ENCODE data around the gene KIAA1755.

Gene KIAA1755

DNA sequence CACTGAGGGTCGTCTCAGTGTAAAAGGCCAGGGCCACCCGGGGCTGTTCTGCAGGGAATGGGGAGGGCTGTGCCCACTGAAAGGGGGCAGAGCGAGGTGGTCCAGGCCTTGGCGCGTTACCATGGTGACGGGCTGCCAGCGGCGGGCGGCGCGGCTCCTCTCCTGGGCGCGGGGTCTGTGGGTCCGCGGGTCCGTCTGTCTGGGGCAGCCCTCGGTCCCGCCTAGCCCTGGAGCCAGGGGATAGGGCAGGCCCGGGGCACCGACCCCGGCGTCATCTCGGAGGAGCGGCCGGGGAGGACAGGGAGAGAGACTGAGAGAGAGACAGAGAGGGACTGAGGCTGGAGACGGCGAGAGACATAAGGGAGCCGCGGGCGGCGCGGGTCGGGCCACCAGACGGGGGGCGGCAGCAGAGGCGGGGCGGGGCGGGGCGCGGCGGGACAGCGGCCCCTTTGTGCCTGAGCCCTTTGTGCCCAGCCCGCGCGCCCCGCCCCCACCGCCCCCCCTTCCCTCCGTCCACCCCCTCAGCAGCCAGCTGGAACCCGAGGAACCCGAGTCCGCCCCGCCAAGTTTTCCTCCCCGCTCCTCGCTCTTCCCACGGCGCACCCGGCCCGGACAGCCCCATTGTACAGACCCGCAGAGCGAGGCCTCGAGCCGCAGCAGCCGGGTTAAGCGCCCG, at the start of gene KIAA1755:
KIAA1755 (minus strand) TSS at position 358 of the 676 bp plus-strand sequence; CDS start at position 123, 235 bp downstream.
- DNase-seq: no peak

- no peak for DNase-seq
Measured at GRCh38 chr20:38308447-38308846, 47.9 kb upstream of the KIAA1755 start.

- DNase-seq: no peak
Measured at GRCh38 chr20:38308047-38308438, 47.5 kb upstream of the KIAA1755 start.

GRCh38 chr20:38307371-38308046, 47.0 kb upstream of the KIAA1755 start:
- DNase-seq: no peak

GRCh38 chr20:38306379-38306778, 45.8 kb upstream of the KIAA1755 start:
- no peak for DNase-seq

DNA sequence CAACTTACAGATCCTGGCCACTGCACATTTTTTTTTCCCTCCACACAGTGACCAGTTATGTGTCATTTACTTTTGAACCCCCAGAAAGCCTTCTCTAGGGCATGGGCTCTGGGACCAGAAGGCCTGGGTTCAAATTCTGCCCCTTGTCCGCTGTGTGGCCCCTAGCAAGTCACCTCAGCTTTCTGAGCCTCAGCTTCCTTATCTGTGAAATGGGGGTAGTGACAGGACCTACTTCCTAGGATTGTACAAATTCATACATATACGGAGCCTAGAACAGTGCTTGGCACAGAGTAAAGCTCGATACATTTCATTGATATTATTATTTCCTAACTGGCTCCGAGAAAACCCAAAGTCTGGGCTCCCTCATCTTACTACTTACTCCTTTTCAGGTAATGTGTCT, 45.0 kb upstream of the KIAA1755 start:
- no peak for DNase-seq

DNA sequence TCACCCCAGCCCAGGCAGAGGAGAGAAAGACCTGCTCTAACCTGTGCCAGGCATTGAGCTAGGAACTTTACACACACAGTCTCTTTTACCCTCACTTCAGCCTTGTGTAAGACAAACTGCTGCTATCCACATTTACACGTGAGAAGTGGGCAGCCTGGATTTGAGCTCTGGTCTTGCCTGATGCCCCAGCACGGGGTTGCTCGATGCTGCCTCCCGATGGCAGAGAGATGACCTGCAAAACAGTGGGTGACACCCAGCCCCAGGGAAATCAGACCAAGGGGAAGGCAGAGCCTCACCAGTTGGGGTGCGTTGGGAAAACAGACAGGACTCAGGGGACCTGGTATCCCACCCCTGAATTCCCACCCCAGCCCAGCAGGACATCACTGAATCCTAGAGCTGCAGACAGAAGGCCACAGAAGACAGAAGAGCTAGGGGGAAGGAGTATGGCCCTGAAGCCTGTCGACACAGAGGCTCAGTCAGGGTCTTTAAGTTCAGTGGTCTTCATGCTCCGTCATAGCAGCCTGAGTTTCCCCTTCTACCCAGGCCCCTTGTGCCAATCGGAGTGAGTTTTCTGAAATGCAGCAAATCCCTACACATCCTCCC, 44.4 kb upstream of the KIAA1755 start:
- no peak for DNase-seq

DNA sequence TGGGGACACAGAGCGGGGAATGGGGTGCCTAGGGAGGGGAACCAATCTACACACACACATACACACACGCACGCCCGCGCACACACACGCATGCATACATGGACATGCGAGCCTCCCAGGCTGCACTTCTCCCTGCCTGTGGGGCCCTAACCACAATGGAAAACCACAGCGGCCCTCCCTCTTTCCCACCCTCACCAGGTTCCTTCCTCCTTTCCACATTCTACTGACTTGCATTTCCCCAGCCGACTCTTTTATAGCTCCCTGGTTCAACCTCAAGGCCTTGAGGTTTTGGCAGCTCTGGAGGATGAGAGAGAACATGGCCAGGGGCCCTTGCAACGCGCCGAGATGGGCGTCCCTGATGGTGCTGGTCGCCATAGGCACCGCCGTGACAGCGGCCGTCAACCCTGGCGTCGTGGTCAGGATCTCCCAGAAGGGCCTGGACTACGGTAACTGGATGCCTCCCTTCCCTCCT, 43.4 kb upstream of the KIAA1755 start, which contains the start of gene BPI:
BPI (plus strand) TSS at position 249 of the 472 bp plus-strand sequence; CDS start at position 317, 68 bp downstream.
- DNase-seq: no peak

DNA sequence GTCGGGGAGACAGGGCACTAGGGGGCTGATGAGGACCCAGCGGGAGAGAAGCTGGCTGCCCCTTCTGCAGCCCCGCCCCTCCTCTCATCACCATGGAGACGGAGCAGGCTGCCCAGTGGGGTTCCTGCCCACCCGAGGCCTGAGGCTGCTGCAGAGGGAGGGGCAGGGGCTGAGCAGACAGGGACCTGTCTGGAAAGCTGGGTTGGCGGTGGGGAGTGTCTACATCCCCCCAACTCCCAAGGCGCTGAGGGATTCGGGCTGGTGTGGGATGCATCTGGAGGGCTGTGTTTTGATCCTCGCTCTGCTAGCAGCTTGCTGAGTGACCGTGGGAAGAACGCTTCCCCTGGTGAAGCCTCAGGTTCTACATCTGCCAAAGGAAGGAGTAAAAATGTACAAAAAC, 42.3 kb upstream of the KIAA1755 start:
- no peak for DNase-seq

DNA sequence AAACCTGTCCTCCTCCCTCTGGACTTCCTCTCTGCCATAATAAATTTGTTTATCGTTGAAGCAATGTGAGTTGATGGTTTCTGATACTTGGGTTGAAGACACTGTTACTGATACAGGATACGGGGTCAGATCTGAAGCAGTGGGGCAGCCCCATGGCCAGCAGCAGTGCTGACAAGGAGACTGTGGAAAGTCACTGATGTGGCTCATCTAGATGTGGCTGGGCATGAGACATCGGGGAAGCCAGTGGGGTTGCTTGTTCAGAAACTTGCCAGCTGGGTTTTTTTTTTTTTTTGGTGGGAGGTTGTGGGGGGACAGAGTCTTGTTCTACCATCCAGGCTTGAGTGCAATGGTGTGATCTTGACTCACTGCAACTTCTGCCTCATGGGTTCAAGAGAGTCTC, 40.8 kb upstream of the KIAA1755 start:
- no peak for DNase-seq

- DNase-seq: no peak
Measured at GRCh38 chr20:38300438-38300837, 39.9 kb upstream of the KIAA1755 start.

DNA sequence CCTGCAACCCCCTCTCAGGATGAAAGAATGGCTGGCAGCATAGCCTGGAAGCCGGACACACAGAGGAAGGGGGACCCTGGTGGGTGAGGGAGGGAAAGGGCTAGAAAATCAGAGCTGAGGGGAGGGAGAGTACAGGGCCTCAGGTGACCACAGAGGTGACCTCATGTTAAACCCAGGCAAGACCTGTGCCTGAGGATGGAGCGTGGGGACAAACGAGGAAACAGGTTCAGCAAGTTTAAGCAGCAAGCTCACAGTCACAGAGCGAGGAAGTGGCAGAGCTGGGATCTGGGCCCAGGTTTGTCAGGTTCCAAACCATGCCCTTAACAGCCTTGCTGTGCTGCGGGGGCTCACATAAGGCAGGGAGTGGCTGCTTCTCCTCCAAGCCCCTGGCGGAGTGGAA, 39.4 kb upstream of the KIAA1755 start:
- no peak for DNase-seq

- DNase-seq: no peak
Measured at GRCh38 chr20:38298768-38299288, 38.3 kb upstream of the KIAA1755 start.

- DNase-seq: no peak
Measured at GRCh38 chr20:38297916-38298674, 37.6 kb upstream of the KIAA1755 start.

GRCh38 chr20:38296433-38296832, 35.9 kb upstream of the KIAA1755 start:
- no peak for DNase-seq

DNA sequence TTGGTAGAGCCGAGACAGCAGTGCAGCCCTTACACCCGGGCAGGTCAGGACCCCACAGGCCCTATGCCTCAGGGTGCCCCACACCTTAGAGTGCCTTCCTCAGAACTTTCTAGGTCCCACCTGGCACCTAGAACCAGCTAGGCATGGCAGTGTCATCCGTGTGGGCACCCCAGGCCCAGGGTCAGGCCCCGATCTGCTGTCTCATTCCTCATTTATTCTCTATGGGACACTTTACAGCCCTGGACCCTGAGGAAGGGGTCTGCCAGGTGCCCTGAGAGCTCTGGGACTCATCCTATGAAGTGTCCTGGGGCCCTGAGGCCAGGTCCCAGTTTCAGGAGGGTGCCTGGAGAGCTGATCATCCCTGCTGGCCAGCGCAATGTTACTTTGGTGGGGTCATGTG, 35.3 kb upstream of the KIAA1755 start:
- no peak for DNase-seq

DNA sequence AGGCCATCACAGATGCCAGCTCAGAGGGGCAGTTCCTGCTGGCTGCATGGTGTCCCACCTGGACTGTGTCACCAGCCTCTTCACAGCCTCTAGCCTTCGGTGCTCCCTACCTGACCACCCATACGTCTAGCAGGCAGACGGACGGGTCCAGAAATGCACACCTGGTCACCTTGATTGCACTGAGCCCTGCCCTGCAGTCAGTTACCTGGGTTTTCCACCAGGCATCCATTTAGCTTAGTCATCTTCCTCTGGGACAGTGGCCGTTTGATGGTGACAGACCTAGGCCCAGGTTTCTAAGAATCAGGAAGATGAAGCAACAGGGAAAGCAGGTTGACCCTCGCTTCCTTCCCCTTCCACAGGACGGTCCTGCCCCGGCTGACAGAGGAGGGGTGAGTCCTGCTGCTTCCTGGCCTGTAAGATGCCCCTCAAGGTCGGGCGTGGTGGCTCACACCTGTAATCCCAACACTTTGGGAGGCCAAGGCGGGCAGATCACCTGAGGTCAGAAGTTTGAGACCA, 33.6 kb upstream of the KIAA1755 start:
- DNase-seq: no peak

- DNase-seq: no peak
Measured at GRCh38 chr20:38293491-38294065, 33.0 kb upstream of the KIAA1755 start.

GRCh38 chr20:38291966-38292365, 31.4 kb upstream of the KIAA1755 start:
- DNase-seq: no peak

DNA sequence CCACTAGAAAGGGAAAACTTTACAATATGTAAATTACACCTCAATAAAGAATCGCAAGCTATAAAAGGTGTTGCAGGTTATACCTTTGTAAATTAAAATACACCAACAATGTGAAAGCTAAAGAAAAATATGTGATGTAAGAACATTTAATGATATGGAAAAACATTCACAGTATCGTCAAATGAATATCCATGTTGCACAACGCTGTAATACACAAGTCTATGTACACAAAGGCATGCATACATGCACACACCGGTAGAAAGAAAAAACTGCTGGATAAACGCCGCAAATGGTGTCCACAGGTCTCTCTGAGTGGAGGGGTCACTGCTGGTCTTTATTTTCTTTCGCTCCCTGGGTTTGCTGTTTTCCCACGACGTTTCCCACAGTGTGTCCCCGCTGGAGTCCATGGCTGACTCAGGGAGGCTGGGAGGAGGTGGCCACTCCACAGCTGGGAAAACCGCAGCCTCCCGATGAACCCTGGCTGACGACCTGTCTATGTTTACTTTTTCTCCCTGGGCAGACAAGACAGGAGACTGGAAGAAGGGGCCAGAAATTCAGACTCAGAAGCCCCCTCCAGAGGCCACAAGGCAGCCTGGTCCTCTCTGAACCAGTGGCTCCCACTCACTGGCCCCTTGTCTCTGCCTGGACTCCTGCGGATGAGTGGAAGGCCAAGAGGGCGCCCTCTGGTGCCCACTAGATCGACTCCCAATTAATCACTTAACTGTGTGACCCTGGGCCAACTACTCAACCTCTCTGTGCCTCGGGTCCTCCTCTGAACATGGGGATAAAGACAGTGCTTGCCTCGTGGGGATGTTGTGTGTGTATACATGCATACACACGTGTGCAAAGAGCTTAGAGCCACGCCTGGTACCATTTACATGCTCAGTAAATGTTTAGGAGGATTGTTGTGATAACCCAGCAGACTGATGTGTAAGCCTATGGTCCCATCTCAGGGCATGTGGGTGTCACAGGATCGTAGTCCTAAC, 30.6 kb upstream of the KIAA1755 start:
- DNase-seq: no peak

Data from NCI-H345 (cell line).